Measurements from ENCODE around the gene KCNK1.

KCNK1 gene

GRCh38 chr1:233640179-233640578 is 26.3 kb downstream of the KCNK1 start:
- no peak for DNase-seq

DNA sequence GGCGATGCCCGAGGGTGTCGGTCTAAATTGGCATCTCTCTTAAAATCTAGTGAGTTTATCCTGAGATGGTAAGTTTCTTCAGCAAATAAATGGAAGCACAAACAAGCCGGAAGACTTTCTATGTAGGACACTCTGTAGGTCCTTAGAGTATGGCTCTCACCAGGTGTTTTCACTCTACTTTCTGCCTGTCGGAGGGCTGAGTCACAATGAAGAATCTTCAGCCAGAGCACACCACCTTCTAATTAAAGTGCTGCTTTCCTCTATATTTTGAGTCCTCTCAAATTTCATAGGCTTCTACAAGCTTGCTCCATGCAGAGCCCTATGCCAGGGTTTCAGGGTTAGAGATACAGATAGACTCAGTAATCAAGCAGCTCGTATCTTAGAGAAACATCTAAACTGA is 27.1 kb downstream of the KCNK1 start:
- DNase-seq, result no peak

DNA sequence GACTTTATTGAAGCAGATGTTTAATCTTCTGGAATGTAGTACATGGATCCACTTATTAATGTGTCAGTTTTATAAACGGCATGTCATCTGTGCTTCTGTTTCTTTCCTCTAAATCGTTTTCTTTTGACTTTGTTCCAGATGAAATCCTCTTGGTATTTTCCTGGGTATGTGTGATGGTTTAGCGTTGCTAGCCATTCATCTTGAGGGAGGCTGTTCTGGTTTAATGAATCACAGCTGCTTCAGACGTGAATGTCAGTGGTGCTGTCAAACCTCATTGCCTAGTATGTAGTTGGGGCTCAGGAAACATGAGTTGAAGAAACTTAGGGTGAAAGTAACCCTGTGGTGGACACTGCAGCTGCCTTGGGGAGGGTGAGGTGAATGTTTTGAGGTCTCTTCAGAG is 33.2 kb downstream of the KCNK1 start:
- no peak for DNase-seq

GRCh38 chr1:233647636-233648035 is 33.7 kb downstream of the KCNK1 start:
- DNase-seq, result no peak

- DNase-seq, result no peak
Observed at GRCh38 chr1:233651061-233651460, 37.2 kb downstream of the KCNK1 start.

DNA sequence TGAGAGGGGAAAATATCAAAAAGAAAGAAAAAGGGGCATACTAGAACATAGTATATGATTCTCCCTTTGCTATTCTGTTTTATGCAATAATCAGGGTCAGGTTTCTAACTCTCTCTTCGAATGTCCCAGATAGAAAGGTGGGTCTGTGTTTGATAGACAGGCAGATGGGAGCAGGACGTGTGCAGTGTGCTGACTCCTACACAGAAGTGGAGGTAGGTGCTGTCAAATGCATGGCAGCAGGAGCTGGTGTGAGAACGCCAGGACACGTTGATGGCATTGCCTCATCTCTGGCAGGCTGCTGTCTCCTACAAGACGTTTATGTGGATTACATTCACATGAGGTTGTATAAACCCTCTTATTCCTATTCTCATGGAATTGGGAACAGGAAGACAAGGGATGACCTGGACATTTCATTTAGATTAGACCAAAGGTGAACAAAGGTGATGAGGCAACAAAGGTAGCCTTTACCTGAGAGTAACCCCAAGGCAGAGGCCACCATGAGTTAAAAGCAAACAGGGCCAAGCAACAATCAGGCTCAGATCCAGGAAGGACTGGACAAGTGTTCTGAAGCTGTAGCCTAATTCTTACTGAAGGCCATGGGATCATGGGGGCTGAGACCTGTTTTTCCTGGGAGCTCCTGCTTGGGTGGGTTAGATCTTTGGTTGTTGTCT is 37.8 kb downstream of the KCNK1 start:
- DNase-seq, result no peak

GRCh38 chr1:233652526-233652925 is 38.6 kb downstream of the KCNK1 start:
- DNase-seq, result no peak

DNA sequence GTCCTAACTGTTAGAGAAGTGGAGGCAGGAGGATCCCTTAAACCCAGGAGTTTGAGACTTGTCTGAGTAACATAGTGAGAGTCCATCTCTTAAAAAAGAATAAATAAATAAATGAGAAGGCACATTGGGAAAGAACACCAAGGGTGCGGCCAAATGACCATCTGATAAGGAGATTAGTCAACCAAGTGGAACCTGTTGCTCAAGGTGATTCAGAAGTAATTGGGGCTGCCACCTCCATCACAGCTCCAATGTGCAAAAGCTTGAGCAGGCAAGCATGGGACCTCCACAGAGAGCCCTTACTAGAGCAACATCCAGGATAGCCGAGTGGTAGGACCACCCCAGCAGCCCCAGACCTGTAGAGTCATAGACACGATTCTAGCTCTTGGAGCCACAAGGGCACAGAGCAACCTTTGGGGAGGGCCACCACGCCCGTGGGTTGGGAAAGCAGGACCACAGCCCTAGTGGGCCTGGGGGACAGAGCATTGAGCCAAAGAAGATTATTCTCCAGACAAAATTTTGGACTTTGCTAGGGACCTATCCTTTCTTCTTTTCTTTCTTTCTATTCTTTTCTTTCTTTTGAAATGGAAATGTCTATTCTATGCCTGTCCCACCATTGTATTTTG is 40.9 kb downstream of the KCNK1 start:
- no peak for DNase-seq

DNA sequence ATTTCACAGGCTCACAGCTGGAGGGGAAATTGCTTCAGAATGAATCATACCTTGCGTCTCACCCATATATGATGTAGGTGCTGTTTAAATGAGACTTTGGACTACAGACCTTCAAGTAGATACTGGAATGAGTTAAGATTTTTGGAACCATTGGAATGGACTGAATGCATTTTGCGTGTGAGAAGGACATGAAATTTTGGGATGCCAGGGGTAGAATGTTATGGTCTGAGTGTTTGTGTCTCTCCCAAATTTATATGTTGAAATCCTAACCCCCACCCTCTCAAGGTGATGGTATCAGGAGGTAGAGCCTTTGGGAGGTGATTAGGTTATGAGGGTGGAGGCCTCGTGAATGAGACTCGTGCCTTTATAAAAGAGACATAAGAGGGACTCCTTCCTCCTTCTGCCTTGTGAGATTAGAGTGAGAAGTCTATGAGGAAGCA is 41.4 kb downstream of the KCNK1 start:
- no peak for DNase-seq

DNA sequence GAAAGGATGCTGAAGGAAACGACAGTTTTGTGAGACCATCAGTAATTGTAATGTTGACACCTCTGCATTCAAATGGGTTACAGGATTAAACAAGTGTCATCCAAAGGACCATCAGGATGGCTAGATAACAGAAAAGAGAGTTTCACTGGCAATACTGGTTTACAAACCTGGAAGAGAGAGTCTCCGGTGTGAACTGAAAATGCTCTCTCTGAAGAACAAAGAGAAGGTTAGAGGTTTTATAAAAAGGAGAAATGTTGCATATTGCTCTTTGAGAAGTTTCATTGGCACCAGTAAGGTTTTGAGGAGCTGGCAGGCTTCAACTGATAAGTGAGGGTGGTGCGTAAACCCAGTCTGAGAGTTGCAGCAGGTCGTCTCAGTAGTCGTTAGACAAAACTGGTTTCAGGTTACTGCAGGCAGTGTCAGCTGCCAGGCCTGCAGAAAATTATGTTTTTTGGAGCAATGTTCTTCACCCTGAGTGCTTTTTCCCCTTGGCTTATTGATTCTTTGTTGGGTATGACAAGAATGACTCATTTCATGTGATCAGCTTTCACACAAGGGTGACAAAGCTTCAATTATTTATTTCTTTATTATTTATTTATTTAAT is 42.2 kb downstream of the KCNK1 start:
- no peak for DNase-seq

GRCh38 chr1:233656687-233657086 is 42.8 kb downstream of the KCNK1 start:
- DNase-seq, result no peak

- no peak for DNase-seq
Observed at GRCh38 chr1:233657466-233657865, 43.6 kb downstream of the KCNK1 start.

DNA sequence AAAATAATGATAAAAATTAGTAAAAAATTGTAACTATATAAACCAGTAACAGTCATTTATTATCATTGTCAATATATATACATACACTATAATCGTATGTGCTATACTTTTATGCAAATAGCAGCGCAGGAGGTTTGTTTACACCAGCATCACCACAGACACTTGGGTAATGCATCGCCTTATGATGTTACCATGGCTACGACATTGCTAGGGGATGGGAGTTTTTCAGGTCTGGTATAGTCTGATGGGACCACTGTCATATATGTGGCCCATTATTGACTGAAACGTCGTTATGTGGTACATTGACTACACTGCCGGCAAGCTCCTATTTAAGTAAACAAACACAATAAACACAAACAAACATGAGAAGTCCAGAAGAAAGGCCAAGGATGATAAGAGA is 45.6 kb downstream of the KCNK1 start:
- DNase-seq, result no peak

- DNase-seq, result no peak
Observed at GRCh38 chr1:233661376-233662159, 47.7 kb downstream of the KCNK1 start.

GRCh38 chr1:233662575-233663304 is 48.8 kb downstream of the KCNK1 start:
- DNase-seq, result peak; percentile 95

DNA sequence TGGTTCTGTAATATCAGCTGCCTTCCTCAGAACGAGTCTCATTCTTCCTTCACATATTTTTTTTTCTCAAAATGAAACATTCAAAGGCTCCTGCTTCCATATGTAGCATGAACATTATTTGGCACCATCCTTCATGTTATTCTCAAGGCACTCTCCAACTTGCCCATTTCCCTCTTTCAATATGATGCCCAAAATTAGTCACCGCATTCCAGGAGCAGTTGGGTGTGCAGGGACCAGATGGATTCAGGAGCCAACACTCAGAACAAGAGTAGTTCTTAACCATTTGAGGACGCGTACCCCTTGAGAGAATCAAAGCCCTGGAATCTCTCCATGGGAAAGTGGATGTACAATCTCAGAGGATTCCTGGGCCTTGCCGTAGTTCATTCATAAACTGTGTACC is 50.3 kb downstream of the KCNK1 start:
- peak; percentile 90 for DNase-seq

DNA sequence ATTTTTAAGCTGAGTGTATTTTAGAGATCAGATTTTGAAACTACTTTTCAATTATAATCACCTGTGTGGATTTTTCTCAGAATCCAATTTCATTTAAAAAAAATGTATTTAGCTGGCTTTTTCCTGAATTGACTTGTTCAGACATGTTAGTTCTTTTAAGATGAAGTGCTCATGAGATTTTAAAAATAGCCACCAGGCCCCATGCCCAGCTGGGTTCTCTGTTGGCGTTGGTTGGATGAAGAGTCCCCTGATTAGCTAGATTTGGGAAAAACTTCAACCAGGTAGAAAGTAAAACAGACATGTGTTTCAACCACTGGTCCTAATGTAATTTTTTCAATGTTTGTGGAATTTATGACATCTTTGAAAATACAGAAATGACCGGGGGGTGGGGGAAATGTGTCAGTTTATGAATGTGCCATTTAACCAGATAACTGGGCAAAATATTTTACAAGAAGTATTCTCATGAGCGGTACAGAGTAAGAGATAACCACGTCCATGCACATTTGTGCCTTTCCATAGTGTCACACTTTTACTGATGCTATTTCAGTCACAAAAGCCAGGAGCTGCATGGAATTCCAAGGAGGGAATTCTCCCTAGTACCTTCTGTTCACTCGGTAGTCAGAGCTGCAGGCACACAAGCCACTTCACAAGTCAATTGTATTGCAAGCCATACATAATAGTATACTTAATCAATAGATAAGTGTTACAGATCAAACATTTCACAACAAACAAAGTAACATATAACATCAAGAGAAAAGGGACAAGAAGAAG is 51.1 kb downstream of the KCNK1 start:
- DNase-seq, result peak; percentile 40

- no peak for DNase-seq
Observed at GRCh38 chr1:233665575-233666270, 51.8 kb downstream of the KCNK1 start.

DNA sequence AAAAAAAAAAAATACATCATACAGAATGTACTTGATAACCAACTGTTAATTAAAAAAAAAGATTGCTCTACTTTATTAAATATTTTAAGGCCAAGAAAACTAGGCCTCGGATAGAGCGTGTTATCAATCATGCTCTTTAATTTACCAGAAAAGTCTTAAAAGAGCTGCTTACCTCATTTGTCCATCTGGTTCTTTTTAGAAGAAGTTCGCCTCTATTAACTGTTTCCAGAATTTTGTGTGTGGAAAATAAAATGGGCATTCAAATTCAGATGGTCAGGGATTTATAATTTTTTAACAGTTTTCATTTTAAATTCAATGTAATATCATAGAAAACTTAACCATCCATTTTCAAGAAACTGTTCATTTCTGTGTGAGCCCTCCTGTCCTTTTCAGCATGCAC is 53.8 kb downstream of the KCNK1 start:
- no peak for DNase-seq

- DNase-seq, result peak; percentile 30
Observed at GRCh38 chr1:233668146-233668724, 54.3 kb downstream of the KCNK1 start.

DNA sequence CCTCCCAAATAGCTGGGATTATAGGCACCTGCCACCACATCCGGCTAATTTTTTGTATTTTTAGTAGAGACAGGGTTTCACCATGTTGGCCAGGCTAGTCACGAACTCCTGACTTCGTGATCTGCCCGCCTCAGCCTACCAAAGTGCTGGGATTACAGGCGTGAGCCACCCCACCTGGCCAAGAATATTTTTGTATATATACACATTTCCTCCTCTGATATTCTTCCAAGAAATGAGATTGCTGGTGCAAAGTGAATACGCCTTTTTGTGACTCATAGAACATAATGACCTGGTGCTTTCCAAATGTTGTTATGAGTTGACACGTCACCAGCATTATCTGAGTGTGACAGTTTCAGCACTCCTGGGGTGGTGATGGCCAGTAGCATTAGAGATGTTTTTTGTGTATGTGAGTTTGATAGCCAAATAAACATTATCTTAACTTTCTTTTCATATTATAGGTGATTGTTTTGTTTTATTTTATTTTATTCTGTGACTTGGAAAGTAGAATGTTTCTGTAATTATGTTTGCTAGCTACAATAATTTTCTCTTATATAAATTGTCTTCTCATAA is 54.9 kb downstream of the KCNK1 start:
- no peak for DNase-seq

All from NCI-H1694 (cell line).